HG03135 (cell line): Measurements from ENCODE around the gene IPO4.
"Not testable (repeated sequence)": the region's sequence is repeated elsewhere in the genome, so short reads cannot be mapped to it uniquely, and the experiment has no call there.

Source experiments
- ATAC-seq: cut with Tn5 transposase; IDR thresholded peaks from one replicate; pipeline ENCODE4 v1.9.1; 2021; ENCODE audit warnings: mild to moderate bottlenecking, moderate library complexity; ENCODE audit not compliant: unreplicated experiment

Gene IPO4, protein sequence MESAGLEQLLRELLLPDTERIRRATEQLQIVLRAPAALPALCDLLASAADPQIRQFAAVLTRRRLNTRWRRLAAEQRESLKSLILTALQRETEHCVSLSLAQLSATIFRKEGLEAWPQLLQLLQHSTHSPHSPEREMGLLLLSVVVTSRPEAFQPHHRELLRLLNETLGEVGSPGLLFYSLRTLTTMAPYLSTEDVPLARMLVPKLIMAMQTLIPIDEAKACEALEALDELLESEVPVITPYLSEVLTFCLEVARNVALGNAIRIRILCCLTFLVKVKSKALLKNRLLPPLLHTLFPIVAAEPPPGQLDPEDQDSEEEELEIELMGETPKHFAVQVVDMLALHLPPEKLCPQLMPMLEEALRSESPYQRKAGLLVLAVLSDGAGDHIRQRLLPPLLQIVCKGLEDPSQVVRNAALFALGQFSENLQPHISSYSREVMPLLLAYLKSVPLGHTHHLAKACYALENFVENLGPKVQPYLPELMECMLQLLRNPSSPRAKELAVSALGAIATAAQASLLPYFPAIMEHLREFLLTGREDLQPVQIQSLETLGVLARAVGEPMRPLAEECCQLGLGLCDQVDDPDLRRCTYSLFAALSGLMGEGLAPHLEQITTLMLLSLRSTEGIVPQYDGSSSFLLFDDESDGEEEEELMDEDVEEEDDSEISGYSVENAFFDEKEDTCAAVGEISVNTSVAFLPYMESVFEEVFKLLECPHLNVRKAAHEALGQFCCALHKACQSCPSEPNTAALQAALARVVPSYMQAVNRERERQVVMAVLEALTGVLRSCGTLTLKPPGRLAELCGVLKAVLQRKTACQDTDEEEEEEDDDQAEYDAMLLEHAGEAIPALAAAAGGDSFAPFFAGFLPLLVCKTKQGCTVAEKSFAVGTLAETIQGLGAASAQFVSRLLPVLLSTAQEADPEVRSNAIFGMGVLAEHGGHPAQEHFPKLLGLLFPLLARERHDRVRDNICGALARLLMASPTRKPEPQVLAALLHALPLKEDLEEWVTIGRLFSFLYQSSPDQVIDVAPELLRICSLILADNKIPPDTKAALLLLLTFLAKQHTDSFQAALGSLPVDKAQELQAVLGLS

GRCh38 chr14:24188251-24189058 is at the start of gene IPO4:
IPO4 (minus strand) TSS chr14:24188816; CDS start chr14:24188787, 29 bp downstream.
- ATAC-seq = peak; percentile 82

- ATAC-seq = no peak
These were observed 49.5 kb upstream of the IPO4 start for GRCh38 chr14:24238123-24238522.

- ATAC-seq = no peak
These were observed 48.9 kb upstream of the IPO4 start for GRCh38 chr14:24237463-24237955.

- no peak for ATAC-seq
These were observed 48.3 kb upstream of the IPO4 start for GRCh38 chr14:24236689-24237462.

DNA sequence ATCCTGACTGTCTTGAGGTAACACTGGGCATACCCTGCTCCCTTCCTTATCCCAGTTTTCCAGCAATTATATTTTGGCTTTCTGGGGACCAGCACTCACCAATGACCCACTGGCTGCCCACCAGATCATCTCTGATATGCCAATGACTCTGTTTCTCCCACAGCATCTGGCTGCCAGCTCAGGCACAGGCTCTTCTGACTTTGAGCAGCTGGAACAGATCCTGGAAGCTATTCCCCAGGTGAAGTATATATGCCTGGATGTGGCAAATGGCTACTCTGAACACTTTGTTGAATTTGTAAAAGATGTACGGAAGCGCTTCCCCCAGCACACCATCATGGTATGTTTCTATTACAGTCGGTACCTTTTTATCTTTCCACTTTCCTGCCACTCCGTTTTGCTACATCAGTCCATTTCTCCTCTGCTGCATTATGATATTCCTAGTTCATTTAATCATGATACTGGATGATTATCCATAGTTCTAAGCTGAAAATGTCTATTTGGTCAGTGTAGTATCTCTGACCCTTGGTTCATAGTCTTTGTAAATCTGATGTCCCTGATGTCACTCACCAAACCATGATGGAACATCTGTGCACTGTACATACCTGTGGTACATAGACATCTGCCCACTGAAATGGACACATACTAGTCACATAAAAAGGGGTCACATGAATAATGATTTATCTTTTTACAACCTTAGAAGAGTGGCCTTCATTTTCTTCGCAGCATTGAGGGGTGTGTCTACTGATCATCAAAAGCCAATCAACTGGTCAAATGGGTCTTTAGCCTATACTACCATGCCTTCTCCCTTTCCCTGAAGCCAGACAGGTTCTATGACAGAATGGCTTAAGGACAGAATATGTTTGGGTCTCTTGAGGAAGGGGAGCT is 47.4 kb upstream of the IPO4 start:
- no peak for ATAC-seq

- no peak for ATAC-seq
These were observed 45.7 kb upstream of the IPO4 start for GRCh38 chr14:24234095-24235005.

DNA sequence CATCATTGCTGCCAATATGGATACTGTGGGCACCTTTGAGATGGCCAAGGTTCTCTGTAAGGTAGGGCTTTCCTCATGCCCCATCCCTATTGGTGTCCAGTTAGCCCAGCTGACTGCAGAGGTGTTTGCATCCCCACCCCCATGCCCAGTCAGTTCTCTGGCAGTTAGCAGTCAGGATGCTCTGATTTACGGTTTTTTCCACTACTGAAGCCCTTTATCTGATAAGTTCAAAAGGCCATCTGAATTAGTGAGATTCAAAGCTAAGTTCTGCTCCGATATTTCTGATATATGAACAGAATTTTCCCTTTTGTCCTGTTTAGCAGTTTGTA is 44.9 kb upstream of the IPO4 start:
- no peak for ATAC-seq

- peak; percentile 41 for ATAC-seq
These were observed 44.3 kb upstream of the IPO4 start, which contains the start of gene GMPR2 for GRCh38 chr14:24232645-24233537. GMPR2 (plus strand) TSS chr14:24232929; CDS start chr14:24233254, 325 bp downstream.

DNA sequence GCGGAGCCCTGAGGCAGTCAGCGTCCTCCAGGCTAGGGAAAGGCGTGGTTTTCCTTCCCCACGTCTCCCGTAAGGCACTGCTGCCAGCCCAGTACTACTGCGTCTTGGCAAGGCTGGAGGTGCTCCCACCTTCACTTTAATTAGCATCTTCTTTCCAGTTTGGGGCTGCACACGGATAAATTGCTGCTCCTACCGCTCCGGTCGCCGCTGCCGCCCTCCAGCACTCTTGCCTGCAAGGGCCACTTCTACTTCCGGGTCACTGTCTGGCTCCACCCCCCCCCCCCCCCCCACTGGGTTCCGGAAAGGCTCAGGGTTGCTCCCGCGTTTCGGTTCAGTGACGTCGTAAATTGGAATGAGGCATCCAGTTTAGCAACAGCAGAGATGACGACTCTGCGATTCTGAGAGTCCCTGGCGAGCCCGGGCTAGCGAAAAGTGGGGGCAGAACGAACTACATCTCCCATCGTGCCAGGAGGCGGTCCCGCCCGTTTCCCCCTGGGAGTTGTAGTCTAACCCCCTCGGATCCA is 43.6 kb upstream of the IPO4 start, which contains the start of gene NEDD8:
TSS of gene NEDD8 (minus strand) at position 247 of the 524 bp plus-strand sequence. CDS start at position 147, 100 bp downstream.
- ATAC-seq = peak; percentile 62

DNA sequence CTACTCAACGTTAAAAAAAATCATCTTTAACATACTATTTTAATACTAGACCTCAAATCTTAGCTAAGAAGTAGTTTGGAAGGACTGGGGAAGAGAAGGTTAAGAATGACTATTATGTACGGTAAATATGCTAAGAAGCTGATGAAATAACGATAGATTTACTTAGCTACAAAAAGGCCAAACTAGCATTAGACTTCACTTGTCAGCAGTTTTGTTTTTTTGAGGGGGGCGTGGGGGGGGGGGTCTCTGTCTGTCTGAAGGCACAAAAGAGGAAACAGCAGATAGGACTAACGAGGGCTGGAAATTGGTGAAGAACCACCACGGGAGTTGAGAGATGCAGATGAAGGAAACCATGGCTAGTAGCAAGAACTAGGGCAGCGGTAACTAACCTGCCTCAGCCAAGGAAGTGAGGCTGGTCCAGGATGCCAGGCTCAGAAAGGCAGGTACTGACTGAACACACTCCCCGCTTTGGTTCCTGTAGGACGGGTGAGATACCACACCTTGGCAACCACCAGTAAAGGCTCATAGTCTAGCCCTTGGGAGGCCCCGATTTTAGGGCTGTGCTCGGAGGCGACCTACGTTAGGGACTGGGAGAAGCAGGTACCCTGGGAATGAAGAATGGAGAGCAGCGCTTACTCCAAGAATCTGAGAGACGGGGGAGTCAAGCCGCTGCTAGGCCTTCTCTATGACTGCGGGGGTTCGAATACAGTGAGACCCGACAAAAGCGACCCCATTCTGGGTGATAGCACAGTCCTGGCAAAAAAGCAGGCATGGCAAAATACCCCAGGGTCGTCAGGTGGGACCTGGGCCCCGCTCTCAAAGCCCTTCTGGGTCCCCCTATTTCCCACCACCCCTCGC is 42.9 kb upstream of the IPO4 start:
- ATAC-seq = peak; percentile 39

DNA sequence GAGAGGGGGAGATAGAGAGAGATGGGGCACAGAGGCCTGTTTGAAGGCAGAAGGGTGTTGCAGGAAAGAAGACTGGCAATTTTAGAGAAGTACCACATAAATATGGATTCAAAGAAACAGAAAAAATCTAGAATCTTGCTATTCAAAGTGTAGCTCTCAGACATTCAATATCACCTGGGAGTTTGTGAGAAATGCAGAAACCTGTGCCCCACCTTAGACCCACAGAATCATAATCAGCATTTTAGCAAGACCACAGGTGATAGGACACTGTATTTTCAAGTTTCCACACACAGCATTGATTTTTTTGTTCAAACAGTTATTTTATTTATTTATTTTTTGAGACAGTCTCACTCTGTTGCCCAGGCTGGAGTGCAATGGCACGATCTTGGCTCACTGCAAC is 40.3 kb upstream of the IPO4 start:
- no peak for ATAC-seq

- ATAC-seq = no peak
These were observed 37.9 kb upstream of the IPO4 start for GRCh38 chr14:24226473-24226872.

DNA sequence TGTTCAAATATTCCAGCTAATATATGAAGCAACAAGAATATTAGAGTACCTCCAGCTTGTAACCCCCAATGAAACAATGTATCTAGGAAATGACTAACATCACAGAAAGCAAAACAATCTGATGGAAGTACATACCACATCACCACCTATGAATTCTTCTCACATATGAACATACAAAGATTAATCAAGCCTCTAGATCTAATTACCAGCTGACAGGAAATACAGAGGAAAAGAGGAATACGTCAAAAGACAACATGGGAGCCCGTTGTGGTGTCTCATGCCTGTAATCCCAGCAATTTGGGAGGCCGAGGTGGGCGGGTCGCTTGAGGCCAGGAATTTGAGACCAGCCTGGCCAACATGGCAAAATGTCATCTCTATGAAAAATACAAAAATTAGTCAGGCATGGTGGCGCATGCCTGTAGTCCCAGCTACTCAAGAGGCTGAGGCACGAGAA is 36.0 kb upstream of the IPO4 start:
- no peak for ATAC-seq

DNA sequence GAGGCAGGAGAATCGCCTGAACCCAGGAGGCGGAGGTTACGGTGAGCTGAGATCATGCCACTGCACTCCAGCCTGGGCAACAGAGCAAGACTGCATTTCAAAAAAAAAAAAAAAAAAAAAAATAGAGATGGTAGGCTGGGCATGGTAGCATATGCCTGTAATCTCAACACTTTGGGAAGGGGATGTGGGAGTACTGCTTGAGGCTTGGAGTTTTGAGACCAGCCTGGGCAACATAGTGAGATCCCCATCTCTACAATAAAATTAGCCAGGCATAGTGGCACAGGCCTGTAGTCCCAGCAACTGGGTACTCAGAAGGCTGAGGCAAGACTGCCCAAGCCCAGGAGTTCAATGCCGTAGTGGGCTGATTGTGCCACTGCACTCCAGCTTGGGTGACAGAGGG is 34.4 kb upstream of the IPO4 start:
- not testable (repeated sequence) for ATAC-seq

DNA sequence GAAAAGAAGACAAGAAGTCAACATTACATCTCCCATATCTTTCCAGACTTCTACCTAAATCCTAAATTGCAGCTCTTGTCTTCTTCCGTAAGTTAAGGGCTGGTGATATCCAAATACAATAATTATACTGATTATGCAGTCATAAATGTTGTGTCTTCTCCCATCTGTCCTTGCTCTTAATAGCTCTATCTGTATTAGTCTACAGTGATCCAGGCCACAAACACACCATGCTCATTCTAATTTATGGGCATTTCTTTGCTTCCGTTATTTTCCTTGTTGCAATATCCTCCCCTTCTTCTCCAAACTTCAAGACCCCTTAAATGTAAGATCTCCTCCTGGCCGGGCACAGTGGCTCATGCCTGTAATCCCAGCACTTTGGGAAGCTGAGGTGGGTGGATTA is 30.9 kb upstream of the IPO4 start:
- ATAC-seq = no peak
